AG04450 (cell line): ENCODE results near the gene EEPD1. TPM values are rescaled to one million over a fixed set of nuclear protein-coding genes. Genes with fewer than 3 reads are reported as not detected.

ENCODE experiments used
- CTCF ChIA-PET: fragments of 300-600, 350-600 bp; formaldehyde crosslinking; extraction: SDS; loops from one replicate; lab custom pipeline; 2022; ENCODE audit warnings: antibody characterized with exemption, inconsistent platforms; lab: Charles Lee
- POLR2A ChIA-PET: fragments of 350-600 bp; formaldehyde crosslinking; extraction: SDS; loops from one replicate; lab custom pipeline; 2021; ENCODE audit warnings: antibody characterized with exemption, inconsistent platforms; lab: Yijun Ruan, JAX
- DNase-seq: peaks from one replicate; pipeline ENCODE4 v3.0.0-alpha.2; 2011; ENCODE audit warnings: low read depth, low spot score
- H3K27ac ChIP-seq: one replicate; pipeline ENCODE4 v1.5.1; 2012; ENCODE audit warnings: low read depth, low read length, control low read depth
- H3K27me3 ChIP-seq: one replicate; pipeline ENCODE4 v1.6.0; 2012; ENCODE audit warnings: low read length; ENCODE audit not compliant: control insufficient read depth, insufficient read depth
- H3K4me3 ChIP-seq: 2 replicates; pipeline ENCODE4 v1.5.1; 2011; ENCODE audit warnings: mild to moderate bottlenecking, low read depth, low read length, control low read depth
- H3K9me3 ChIP-seq: 2 replicates; pipeline ENCODE4 v1.5.1; 2012; ENCODE audit warnings: low read length; ENCODE audit not compliant: control insufficient read depth, insufficient read depth
- polyA plus RNA-seq: library from polyadenylated mRNA; depleted of rRNA; stranded (reverse); fragments of >200 nt; gene quantifications from 2 replicates; pipeline ENCODE4 v1.2.3, GENCODE V29; 2011
- TF ChIP-seq, protein P1 (sequence below): IDR thresholded peaks from 2 replicates; pipeline ENCODE4 v1.5.1; 2011; ENCODE audit warnings: low read depth, low read length, control low read depth, inconsistent platforms

Gene EEPD1
- polyA plus RNA-seq, 1 experiment = 21.1 TPM

DNA sequence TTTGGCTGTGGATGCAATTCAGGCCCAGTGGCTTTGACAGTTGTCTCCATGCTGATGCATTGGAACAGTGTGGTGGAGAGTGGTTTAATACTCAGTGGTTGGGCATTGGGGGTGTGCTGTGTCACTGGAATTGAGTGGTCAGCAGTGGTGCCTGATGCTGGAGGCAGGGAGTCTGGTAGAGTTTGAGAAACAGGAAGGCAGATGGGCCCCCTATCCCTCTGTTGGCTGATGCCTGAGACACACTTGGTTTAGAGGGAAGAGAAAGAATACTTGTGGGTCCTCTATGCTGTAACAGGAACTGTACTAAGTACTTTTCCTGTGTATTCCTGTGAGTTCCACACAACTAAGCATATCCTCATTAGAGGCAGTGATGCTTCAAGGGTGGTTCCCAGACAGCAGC lies 55.4 kb downstream of the EEPD1 start:
- CTCF ChIA-PET = no interaction called here

DNA sequence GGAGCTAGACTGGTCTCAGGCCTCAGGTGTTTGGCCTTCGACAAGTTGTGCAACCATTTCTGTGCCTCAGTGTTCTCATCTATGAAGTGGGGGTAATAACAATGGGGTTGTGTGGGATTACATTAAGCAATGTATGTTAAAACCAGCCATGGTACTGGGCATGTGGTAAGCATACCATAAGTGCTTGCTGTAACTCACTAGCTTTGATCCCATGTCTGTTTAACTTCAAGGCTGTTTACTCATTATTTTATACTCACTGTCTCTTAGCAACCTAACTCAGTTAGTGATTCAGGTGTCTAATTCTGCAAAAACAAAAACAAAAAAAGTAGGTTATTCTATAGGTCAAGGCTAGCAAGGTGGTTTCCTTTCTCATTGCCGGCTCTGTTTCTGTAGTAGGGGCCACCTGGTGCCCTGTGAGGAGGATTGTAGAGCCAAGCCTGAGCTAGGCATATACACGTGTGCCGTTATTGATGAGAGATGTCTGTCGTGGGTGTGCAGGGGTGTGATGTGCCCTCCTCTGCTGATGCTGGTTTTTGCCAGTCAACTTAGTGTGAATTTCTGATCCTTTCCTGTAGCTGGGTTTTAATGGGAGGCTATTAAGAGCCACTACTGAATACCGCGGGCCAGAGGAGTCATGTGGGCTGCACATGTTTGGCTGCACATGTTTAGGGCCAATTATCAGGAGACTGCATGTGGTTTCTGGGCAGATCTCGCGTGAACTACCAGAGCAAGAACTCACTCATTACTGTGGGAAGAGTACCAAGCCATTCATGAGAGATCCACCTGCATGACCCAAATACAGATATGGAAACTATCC lies 56.2 kb downstream of the EEPD1 start:
- no peak overlapping the region for H3K4me3 ChIP-seq
- no peaks in the 10 kb centered on the region for H3K27me3 ChIP-seq
- TF ChIP-seq, protein P1, sequence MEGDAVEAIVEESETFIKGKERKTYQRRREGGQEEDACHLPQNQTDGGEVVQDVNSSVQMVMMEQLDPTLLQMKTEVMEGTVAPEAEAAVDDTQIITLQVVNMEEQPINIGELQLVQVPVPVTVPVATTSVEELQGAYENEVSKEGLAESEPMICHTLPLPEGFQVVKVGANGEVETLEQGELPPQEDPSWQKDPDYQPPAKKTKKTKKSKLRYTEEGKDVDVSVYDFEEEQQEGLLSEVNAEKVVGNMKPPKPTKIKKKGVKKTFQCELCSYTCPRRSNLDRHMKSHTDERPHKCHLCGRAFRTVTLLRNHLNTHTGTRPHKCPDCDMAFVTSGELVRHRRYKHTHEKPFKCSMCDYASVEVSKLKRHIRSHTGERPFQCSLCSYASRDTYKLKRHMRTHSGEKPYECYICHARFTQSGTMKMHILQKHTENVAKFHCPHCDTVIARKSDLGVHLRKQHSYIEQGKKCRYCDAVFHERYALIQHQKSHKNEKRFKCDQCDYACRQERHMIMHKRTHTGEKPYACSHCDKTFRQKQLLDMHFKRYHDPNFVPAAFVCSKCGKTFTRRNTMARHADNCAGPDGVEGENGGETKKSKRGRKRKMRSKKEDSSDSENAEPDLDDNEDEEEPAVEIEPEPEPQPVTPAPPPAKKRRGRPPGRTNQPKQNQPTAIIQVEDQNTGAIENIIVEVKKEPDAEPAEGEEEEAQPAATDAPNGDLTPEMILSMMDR = no peak
- ChIA-PET CTCF (interaction anchor here (1.2 kb wide), 1 partner anchor 110 kb away, joined by 3 read pairs; no protein-coding TSS in a partner anchor), POLR2A (interaction anchor here (0.5 to 0.9 kb wide), 2 partner anchors 11 to 24 kb away, joined by 3 to 5 read pairs; no protein-coding TSS in a partner anchor)
- no peak for DNase-seq
- peak overlapping the region; percentile 96 for H3K27ac ChIP-seq
- H3K9me3 ChIP-seq = no peaks in the 10 kb centered on the region

More for the DNA sequence above, 55.4 kb downstream of the EEPD1 start:
- H3K9me3 ChIP-seq = no peaks in the 10 kb centered on the region
- TF ChIP-seq, protein P1 = no peak
- no peak overlapping the region for H3K4me3 ChIP-seq
- peak overlapping the region; percentile 96 for H3K27ac ChIP-seq
- no peaks in the 10 kb centered on the region for H3K27me3 ChIP-seq
- POLR2A ChIA-PET = interaction anchor here (1.6 kb wide), 1 partner anchor 95 kb away, joined by 3 read pairs; no protein-coding TSS in a partner anchor
- no peak for DNase-seq

DNA sequence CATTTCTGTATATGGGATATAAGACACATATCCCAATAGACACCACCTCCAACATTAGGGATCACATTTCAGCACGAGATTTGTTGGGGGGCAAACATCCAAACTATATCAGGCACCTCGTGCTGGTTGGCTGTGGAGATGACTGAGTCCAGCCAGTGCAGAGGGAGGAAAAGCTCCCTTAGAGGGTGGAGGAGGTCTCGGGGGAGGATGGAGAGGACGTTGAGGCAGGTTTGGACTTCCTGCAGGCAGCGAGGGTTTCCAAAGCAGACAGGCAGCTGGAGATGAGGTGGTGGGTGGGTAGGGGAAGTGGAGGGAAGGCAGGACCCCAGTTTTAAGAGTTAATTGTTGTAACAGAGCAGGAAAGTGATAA lies 56.7 kb downstream of the EEPD1 start:
- TF ChIP-seq, protein P1 = no peak
- H3K27ac ChIP-seq = peak overlapping the region; percentile 49
- no peaks in the 10 kb centered on the region for H3K27me3 ChIP-seq
- ChIA-PET CTCF (interaction anchor here (1.0 to 1.2 kb wide), 2 partner anchors 81 to 109 kb away, joined by 3 to 4 read pairs; no protein-coding TSS in a partner anchor), POLR2A (no interaction called here)
- H3K9me3 ChIP-seq = no peaks in the 10 kb centered on the region
- H3K4me3 ChIP-seq = no peak overlapping the region
- DNase-seq = no peak

DNA sequence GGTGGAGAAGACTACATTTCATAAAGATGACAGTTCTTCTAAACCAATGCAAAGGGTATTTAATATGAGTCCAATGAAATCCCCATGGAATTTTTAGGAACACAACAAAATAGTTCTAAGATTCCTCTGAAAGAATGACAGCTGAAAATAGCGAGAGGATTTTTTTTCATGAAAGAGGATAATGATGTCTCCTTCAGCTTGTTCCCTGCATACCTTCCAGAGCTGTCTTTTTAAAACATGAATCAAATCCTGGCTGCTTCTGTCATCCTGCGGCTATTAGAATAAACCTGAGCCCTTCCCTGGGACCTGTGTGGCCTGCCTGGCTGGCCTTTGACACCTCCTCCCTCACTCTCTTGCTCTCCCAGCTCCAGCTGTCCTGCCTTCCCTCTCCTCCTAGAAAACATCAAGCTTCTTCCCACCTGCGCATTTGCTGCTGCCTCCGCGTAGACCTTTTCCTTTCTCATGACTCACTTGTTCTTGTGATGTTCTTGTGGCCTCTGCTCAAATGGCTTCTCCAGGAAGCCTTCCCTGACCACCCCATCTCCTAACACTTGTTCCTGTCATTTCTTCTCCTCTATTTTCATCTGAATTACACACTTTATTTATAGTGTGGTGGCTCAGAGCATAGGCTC lies 57.4 kb downstream of the EEPD1 start:
- Histone ChIP-seq H3K27me3 (no peaks in the 10 kb centered on the region), H3K27ac (peak overlapping the region; percentile 59), H3K4me3 (no peak overlapping the region), H3K9me3 (no peaks in the 10 kb centered on the region; the same call in 1 of the 2 replicates)
- ChIA-PET POLR2A (no interaction called here), CTCF (interaction anchor here (1.0 to 1.2 kb wide), 2 partner anchors 82 to 109 kb away, joined by 3 to 4 read pairs; no protein-coding TSS in a partner anchor)
- DNase-seq = no peak
- TF ChIP-seq, protein P1 = no peak
